Neural cell (in vitro differentiated cells): ENCODE results near the gene AFMID.

Source experiments
- POLR2AphosphoS5 ChIP-seq: IDR thresholded peaks from 2 replicates; pipeline ENCODE4 v1.6.1; 2012
- REST ChIP-seq: IDR thresholded peaks from 2 replicates; pipeline ENCODE4 v1.6.1; 2012; ENCODE audit warnings: borderline replicate concordance
- TF ChIP-seq, protein P1 (sequence below): fragments of 450-650 bp; IDR thresholded peaks from 2 replicates; pipeline ENCODE4 v1.5.1; 2014; ENCODE audit warnings: antibody characterized with exemption, mild to moderate bottlenecking, moderate library complexity; ENCODE audit not compliant: poor library complexity, severe bottlenecking

- TF ChIP-seq POLR2AphosphoS5 (no peak), REST (no peak)
- TF ChIP-seq, protein P1, sequence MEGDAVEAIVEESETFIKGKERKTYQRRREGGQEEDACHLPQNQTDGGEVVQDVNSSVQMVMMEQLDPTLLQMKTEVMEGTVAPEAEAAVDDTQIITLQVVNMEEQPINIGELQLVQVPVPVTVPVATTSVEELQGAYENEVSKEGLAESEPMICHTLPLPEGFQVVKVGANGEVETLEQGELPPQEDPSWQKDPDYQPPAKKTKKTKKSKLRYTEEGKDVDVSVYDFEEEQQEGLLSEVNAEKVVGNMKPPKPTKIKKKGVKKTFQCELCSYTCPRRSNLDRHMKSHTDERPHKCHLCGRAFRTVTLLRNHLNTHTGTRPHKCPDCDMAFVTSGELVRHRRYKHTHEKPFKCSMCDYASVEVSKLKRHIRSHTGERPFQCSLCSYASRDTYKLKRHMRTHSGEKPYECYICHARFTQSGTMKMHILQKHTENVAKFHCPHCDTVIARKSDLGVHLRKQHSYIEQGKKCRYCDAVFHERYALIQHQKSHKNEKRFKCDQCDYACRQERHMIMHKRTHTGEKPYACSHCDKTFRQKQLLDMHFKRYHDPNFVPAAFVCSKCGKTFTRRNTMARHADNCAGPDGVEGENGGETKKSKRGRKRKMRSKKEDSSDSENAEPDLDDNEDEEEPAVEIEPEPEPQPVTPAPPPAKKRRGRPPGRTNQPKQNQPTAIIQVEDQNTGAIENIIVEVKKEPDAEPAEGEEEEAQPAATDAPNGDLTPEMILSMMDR, result no peak
These were observed 21.3 kb downstream of the AFMID start for GRCh38 chr17:78208486-78208885.
